Lung (tissue), 16 donors: ENCODE measurements around the gene FGF19. TPM values are rescaled to one million over a fixed set of nuclear protein-coding genes. Genes with fewer than 3 reads are reported as not detected.

ENCODE experiments used
- ATAC-seq: fragments of 200-7000 bp; cut with Tn5 transposase; one replicate; pipeline ENCODE4 v1.9.1; 2020; ENCODE audit warnings: moderate number of reproducible peaks; ENCODE audit not compliant: insufficient read depth, low FRiP score
- DNase-seq, 3 donors: peaks; one replicate each; pipeline ENCODE4 v3.0.0-alpha.2; 2013 to 2017
- H3K27ac ChIP-seq, 2 donors: one replicate each; pipeline ENCODE4 v1.5.1; 2013; ENCODE audit warnings: mild to moderate bottlenecking in 2 of 2, moderate library complexity in 2 of 2, control low read depth in 1 of 2, inconsistent platforms in 1 of 2, low read depth in 1 of 2, low read length in 1 of 2
- H3K27me3 ChIP-seq, 3 donors: one replicate each; pipeline ENCODE4 v1.5.1; 2013; ENCODE audit warnings: low read length in 2 of 3; ENCODE audit not compliant: control insufficient read depth in 3 of 3, insufficient read depth in 3 of 3
- H3K36me3 ChIP-seq, 4 donors: one replicate each; pipeline ENCODE4 v1.5.1; 2013; ENCODE audit warnings: low read length in 4 of 4, mild to moderate bottlenecking in 1 of 4, moderate library complexity in 1 of 4; ENCODE audit not compliant: control insufficient read depth in 4 of 4, insufficient read depth in 4 of 4
- H3K4me1 ChIP-seq, 5 donors: one replicate each; pipeline ENCODE4 v1.5.1; 2013; ENCODE audit warnings: low read length in 5 of 5, mild to moderate bottlenecking in 2 of 5, moderate library complexity in 1 of 5; ENCODE audit not compliant: control insufficient read depth in 5 of 5, insufficient read depth in 5 of 5
- H3K4me3 ChIP-seq: one replicate; pipeline ENCODE4 v1.5.1; 2013; ENCODE audit warnings: mild to moderate bottlenecking, control low read depth, moderate library complexity
- H3K9ac ChIP-seq, 2 donors: one replicate each; pipeline ENCODE4 v1.5.1; 2013; ENCODE audit warnings: low read length in 2 of 2, control low read depth in 1 of 2; ENCODE audit not compliant: insufficient read depth in 1 of 2
- H3K9me3 ChIP-seq, 4 donors: one replicate each; pipeline ENCODE4 v1.5.1; 2013; ENCODE audit warnings: low read length in 3 of 4, mild to moderate bottlenecking in 1 of 4, moderate library complexity in 1 of 4; ENCODE audit not compliant: control insufficient read depth in 4 of 4, insufficient read depth in 3 of 4
- CTCF ChIP-seq: IDR thresholded peaks from 2 replicates; pipeline ENCODE4 v1.5.1; 2012; ENCODE audit warnings: mild to moderate bottlenecking; ENCODE audit errors: control extremely low read depth, extremely low read depth
- WGBS, 2 donors: extraction: QIAGEN DNeasy Blood & Tissue Kit; methylation state at CpG; one replicate each; pipeline ENCODE4 v1.1.7; 2013; 5-methylcytosine and 5-hydroxymethylcytosine counted together
- long read RNA-seq, 5 donors: transcript quantifications; one replicate each; lab custom pipeline, GENCODE V29; 2026
- polyA plus RNA-seq, 2 donors: library from polyadenylated mRNA; stranded (reverse); fragments of 200-250 nt; gene quantifications; one replicate each; pipeline ENCODE4 v1.2.1, GENCODE V29; 2013
- total RNA-seq, 2 donors: library from RNA; depleted of rRNA in 1 of 2; stranded (reverse); fragments of >200 nt in 1 of 2; gene quantifications; one replicate each; pipeline ENCODE4 v1.2.1, GENCODE V29; 2014 to 2021
- donor health status: control.
- donor health status: control.
- donor health status: Bipolar disorder and iron deficiency.
- donor health status: healthy.
- donor health status: DM: yes; HTN: yes; CAD: no.

FGF19 gene, protein sequence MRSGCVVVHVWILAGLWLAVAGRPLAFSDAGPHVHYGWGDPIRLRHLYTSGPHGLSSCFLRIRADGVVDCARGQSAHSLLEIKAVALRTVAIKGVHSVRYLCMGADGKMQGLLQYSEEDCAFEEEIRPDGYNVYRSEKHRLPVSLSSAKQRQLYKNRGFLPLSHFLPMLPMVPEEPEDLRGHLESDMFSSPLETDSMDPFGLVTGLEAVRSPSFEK
- under 1 TPM in 1 of 2 donors, not detected in 1; 0.09 TPM for total RNA-seq
- polyA plus RNA-seq: not detected
- long read RNA-seq, donor 1: 0 reads
- long read RNA-seq, donor 2: 0 reads
- long read RNA-seq, donor 3: 0 reads
- long read RNA-seq, donor 4: 0 reads
- long read RNA-seq, donor 5: 0 reads

- H3K27me3 ChIP-seq: peaks cover 27 to 53% (median 42%) of the 10 kb centered on the region in 3 donors
- no peak within 1 kb of the TSS for H3K27ac ChIP-seq
- peak; percentile 16 for ATAC-seq
- H3K36me3 ChIP-seq: no peaks in the 10 kb centered on the region
- no peak within 1 kb of the TSS for H3K9ac ChIP-seq
- DNase-seq: peak in 1 of 3 donors; percentile 38
- no peak for TF ChIP-seq CTCF
- H3K4me1 ChIP-seq: peaks cover 0 to 23% (median 9%) of the 10 kb centered on the region in 5 donors
- no peaks in the 10 kb centered on the region for H3K9me3 ChIP-seq
- WGBS, 2 donors: 2 to 3% methylated on average over 52 to 67 of the region's 67 CpGs
- no peak within 1 kb of the TSS for H3K4me3 ChIP-seq
Measured at GRCh38 chr11:69703768-69704507, at the start of gene FGF19. FGF19 (minus strand) TSS chr11:69704022; CDS start chr11:69703876, 146 bp downstream.

GRCh38 chr11:69752890-69753289 lies 49.1 kb upstream of the FGF19 start:
- H3K27ac ChIP-seq: no peak overlapping the region
- H3K4me3 ChIP-seq: no peak overlapping the region
- ATAC-seq (no peak), DNase-seq (no peak)
- H3K9ac ChIP-seq: no peak overlapping the region
- H3K36me3 ChIP-seq: no peaks in the 10 kb centered on the region
- WGBS, 2 donors: 18 to 23% methylated on average over 4 of the region's 4 CpGs
- no peaks in the 10 kb centered on the region for H3K4me1 ChIP-seq
- H3K9me3 ChIP-seq: peaks cover 0 to 5% (median 0%) of the 10 kb centered on the region in 4 donors
- H3K27me3 ChIP-seq: no peaks in the 10 kb centered on the region
- TF ChIP-seq CTCF: no peak

GRCh38 chr11:69750875-69751597 lies 47.2 kb upstream of the FGF19 start:
- H3K9me3 ChIP-seq: no peaks in the 10 kb centered on the region
- no peaks in the 10 kb centered on the region for H3K4me1 ChIP-seq
- DNase-seq (no peak), ATAC-seq (no peak)
- H3K27me3 ChIP-seq: no peaks in the 10 kb centered on the region
- no peak overlapping the region for H3K4me3 ChIP-seq
- H3K27ac ChIP-seq: no peak overlapping the region
- TF ChIP-seq CTCF: no peak
- 68 to 73% methylated on average over 11 of the region's 11 CpGs for WGBS, 2 donors
- H3K36me3 ChIP-seq: no peaks in the 10 kb centered on the region
- H3K9ac ChIP-seq: no peak overlapping the region
